Measurements from ENCODE around the gene DYNLT4. TPM values are rescaled to one million over a fixed set of nuclear protein-coding genes. Genes with fewer than 3 reads are reported as not detected.

Gene DYNLT4
- total and polyA plus RNA-seq, 2 of the 13 experiments (the other 11 are each of a cell fraction or from before 2014, with no cell fraction given): 0.77 TPM; not detected in 1

GRCh38 chr1:44808063-44808937 is 1.1 kb upstream of the DYNLT4 start, which contains the start of gene BTBD19 (continued):
- TF ChIP-seq ZSCAN22 (CRISPR knock-in tag; IDR thresholded peaks at IDR 0.05): no peak
- TF ChIP-seq NAIF1 (CRISPR knock-in tag; IDR thresholded peaks at IDR 0.05; ENCODE audit: borderline replicate concordance): 0 out of 2 replicates have a peak, but pooled peaks have one; percentile 25
- 0 out of 2 replicates have a peak, but pooled peaks have one; percentile 13 for TF ChIP-seq ZBTB26 (CRISPR knock-in tag; IDR thresholded peaks at IDR 0.05; ENCODE audit: borderline replicate concordance)
- TF ChIP-seq RFX1 (IDR thresholded peaks at IDR 0.05): peak; percentile 80
- TF ChIP-seq TGIF2 (CRISPR knock-in tag; IDR thresholded peaks at IDR 0.05): peak; percentile 1; the same call in 1 of the 2 replicates
- 0 out of 2 replicates have a peak, but pooled peaks have one; percentile 8 for TF ChIP-seq ZNF772 (CRISPR knock-in tag; IDR thresholded peaks at IDR 0.05)
- peak; percentile 2 for TF ChIP-seq SALL1 (CRISPR knock-in tag; IDR thresholded peaks at IDR 0.05)
- peak; percentile 50 for TF ChIP-seq ASH2L (IDR thresholded peaks at IDR 0.05; ENCODE audit: insufficient read length, low read depth, low read length)
- TF ChIP-seq BHLHE40 (IDR thresholded peaks at IDR 0.05; ENCODE audit: low read length): no peak; the same call in 1 of the 2 replicates
- TF ChIP-seq ZNF275 (CRISPR knock-in tag; IDR thresholded peaks at IDR 0.05; ENCODE audit: borderline replicate concordance): 0 out of 2 replicates have a peak, but pooled peaks have one; percentile 27
- TF ChIP-seq SIX4 (CRISPR knock-in tag; IDR thresholded peaks at IDR 0.05): no peak
- no peak for TF ChIP-seq KDM3A (CRISPR knock-in tag; IDR thresholded peaks at IDR 0.05; ENCODE audit: low read depth)
- TF ChIP-seq PITX1 (CRISPR knock-in tag; IDR thresholded peaks at IDR 0.05): no peak
- no peak for TF ChIP-seq RCOR2 (CRISPR knock-in tag; IDR thresholded peaks at IDR 0.05)
- 0 out of 2 replicates have a peak, but pooled peaks have one; percentile 3 for TF ChIP-seq ZBTB33 (CRISPR knock-in tag; IDR thresholded peaks at IDR 0.05)
- peak; percentile 0; the same call in 1 of the 2 replicates for TF ChIP-seq KDM2A (CRISPR knock-in tag; IDR thresholded peaks at IDR 0.05; ENCODE audit: borderline replicate concordance, low read depth)
- 0 out of 2 replicates have a peak, but pooled peaks have one; percentile 28 for TF ChIP-seq ZNF674 (CRISPR knock-in tag; IDR thresholded peaks at IDR 0.05; ENCODE audit: low read depth)
- TF ChIP-seq CENPT (CRISPR knock-in tag; IDR thresholded peaks at IDR 0.05; ENCODE audit: low read depth): no peak
- no peak for TF ChIP-seq MAZ (IDR thresholded peaks at IDR 0.05; ENCODE audit: borderline replicate concordance, low read depth, low read length)
- peak; percentile 76 for TF ChIP-seq MAZ (CRISPR knock-in tag; IDR thresholded peaks at IDR 0.05; ENCODE audit: low read depth)
- peak in 1 of 2 experiments; percentile 16; a peak in 1 of 4 replicates for TF ChIP-seq HMGXB4 (CRISPR knock-in tag; IDR thresholded peaks at IDR 0.05; ENCODE audit: borderline replicate concordance in 1 of 2, low read depth in 1 of 2)
- TF ChIP-seq ZFY (CRISPR knock-in tag; IDR thresholded peaks at IDR 0.05): peak; percentile 34
- peak; percentile 57; the same call in 1 of the 2 replicates for TF ChIP-seq AHR (CRISPR knock-in tag; IDR thresholded peaks at IDR 0.05)
